Measurements from ENCODE around the gene ACOT12. TPM values are rescaled to one million over a fixed set of nuclear protein-coding genes. Genes with fewer than 3 reads are reported as not detected.

Gene ACOT12
- not detected for total RNA-seq

- Mint-ChIP-seq H3K36me3 (ENCODE audit: low read depth) (no peaks in the 10 kb centered on the region), H3K9me3 (no peaks in the 10 kb centered on the region), H3K4me3 (peak within 1 kb of the TSS; percentile 49), H3K27ac (no peak within 1 kb of the TSS), H3K4me1 (ENCODE audit: low read depth) (peaks cover 10% of the 10 kb centered on the region), H3K27me3 (ENCODE audit: low read depth) (peaks cover 46% of the 10 kb centered on the region)
- DNase-seq: peak; percentile 15
- CTCF ChIA-PET: interaction anchor here (0.6 to 1.1 kb wide), 3 partner anchors 9 to 379 kb away, joined by 3 to 6 read pairs (median 4); no protein-coding TSS in a partner anchor
- intact Hi-C loops (cut with micrococcal nuclease): no loop called here
Observed at GRCh38 chr5:81393783-81394718, at the start of gene ACOT12. TSS of gene ACOT12 (minus strand) at chr5:81394134. CDS start at chr5:81394114, 20 bp downstream.

GRCh38 chr5:81435023-81435422 is 41.1 kb upstream of the ACOT12 start:
- CTCF ChIA-PET: no interaction called here
- no peaks in the 10 kb centered on the region for H3K27me3 Mint-ChIP-seq (ENCODE audit: low read depth)
- H3K36me3 Mint-ChIP-seq (ENCODE audit: low read depth): peaks cover 3% of the 10 kb centered on the region
- no peak overlapping the region for H3K4me3 Mint-ChIP-seq
- no peaks in the 10 kb centered on the region for H3K4me1 Mint-ChIP-seq (ENCODE audit: low read depth)
- no peaks in the 10 kb centered on the region for H3K9me3 Mint-ChIP-seq
- DNase-seq: no peak
- no peak overlapping the region for H3K27ac Mint-ChIP-seq
- intact Hi-C loops (cut with micrococcal nuclease): no loop called here

- Mint-ChIP-seq H3K4me1 (ENCODE audit: low read depth) (peaks cover 12% of the 10 kb centered on the region), H3K9me3 (no peaks in the 10 kb centered on the region), H3K27me3 (ENCODE audit: low read depth) (no peaks in the 10 kb centered on the region), H3K27ac (no peak overlapping the region), H3K36me3 (ENCODE audit: low read depth) (peaks cover 3% of the 10 kb centered on the region), H3K4me3 (no peak overlapping the region)
- CTCF ChIA-PET: no interaction called here
- intact Hi-C loops (cut with micrococcal nuclease): loop anchor here (5.0 kb wide), 1 partner anchor 847 kb away; the partner anchor contains the start of gene RPS23
- DNase-seq: no peak
Observed at GRCh38 chr5:81429985-81430384, 36.1 kb upstream of the ACOT12 start.

- Mint-ChIP-seq H3K9me3 (no peaks in the 10 kb centered on the region), H3K36me3 (ENCODE audit: low read depth) (no peaks in the 10 kb centered on the region), H3K27ac (no peak overlapping the region), H3K27me3 (ENCODE audit: low read depth) (no peaks in the 10 kb centered on the region), H3K4me1 (ENCODE audit: low read depth) (peaks cover 12% of the 10 kb centered on the region), H3K4me3 (no peak overlapping the region)
- CTCF ChIA-PET: interaction anchor here (0.6 kb wide), 1 partner anchor 425 kb away, joined by 3 read pairs; no protein-coding TSS in a partner anchor
- intact Hi-C loops (cut with micrococcal nuclease): loop anchor here (5.0 kb wide), 1 partner anchor 848 kb away; the partner anchor contains the start of gene RPS23
- DNase-seq: no peak
Observed at GRCh38 chr5:81429363-81429762, 35.4 kb upstream of the ACOT12 start.

- CTCF ChIA-PET: interaction anchor here (0.6 to 1.1 kb wide), 3 partner anchors 8 to 426 kb away, joined by 3 to 5 read pairs (median 3); no protein-coding TSS in a partner anchor
- DNase-seq: no peak
Observed at GRCh38 chr5:81428861-81429260, 34.9 kb upstream of the ACOT12 start.

GRCh38 chr5:81428446-81428845 is 34.5 kb upstream of the ACOT12 start:
- Mint-ChIP-seq H3K4me3 (no peak overlapping the region), H3K4me1 (ENCODE audit: low read depth) (peaks cover 12% of the 10 kb centered on the region), H3K36me3 (ENCODE audit: low read depth) (no peaks in the 10 kb centered on the region), H3K27me3 (ENCODE audit: low read depth) (no peaks in the 10 kb centered on the region), H3K9me3 (no peaks in the 10 kb centered on the region), H3K27ac (no peak overlapping the region)
- no peak for DNase-seq
- intact Hi-C loops (cut with micrococcal nuclease): loop anchor here (5.0 kb wide), 1 partner anchor 849 kb away; the partner anchor contains the start of gene RPS23
- CTCF ChIA-PET: interaction anchor here (0.6 to 1.1 kb wide), 3 partner anchors 9 to 426 kb away, joined by 3 to 5 read pairs (median 3); no protein-coding TSS in a partner anchor

More at GRCh38 chr5:81428861-81429260, 34.9 kb upstream of the ACOT12 start:
- Mint-ChIP-seq H3K9me3 (no peaks in the 10 kb centered on the region), H3K27me3 (ENCODE audit: low read depth) (no peaks in the 10 kb centered on the region), H3K4me3 (no peak overlapping the region), H3K27ac (no peak overlapping the region), H3K36me3 (ENCODE audit: low read depth) (no peaks in the 10 kb centered on the region), H3K4me1 (ENCODE audit: low read depth) (peaks cover 12% of the 10 kb centered on the region)
- intact Hi-C loops (cut with micrococcal nuclease): loop anchor here (5.0 kb wide), 1 partner anchor 848 kb away; the partner anchor contains the start of gene RPS23

GRCh38 chr5:81427566-81427965 is 33.6 kb upstream of the ACOT12 start:
- Mint-ChIP-seq H3K4me1 (ENCODE audit: low read depth) (peaks cover 12% of the 10 kb centered on the region), H3K4me3 (no peak overlapping the region), H3K36me3 (ENCODE audit: low read depth) (no peaks in the 10 kb centered on the region), H3K9me3 (no peaks in the 10 kb centered on the region), H3K27me3 (ENCODE audit: low read depth) (no peaks in the 10 kb centered on the region), H3K27ac (no peak overlapping the region)
- intact Hi-C loops (cut with micrococcal nuclease): loop anchor here (5.0 kb wide), 1 partner anchor 850 kb away; the partner anchor contains the start of gene RPS23
- no peak for DNase-seq
- CTCF ChIA-PET: interaction anchor here (1.1 to 1.5 kb wide), 2 partner anchors 290 to 799 kb away, joined by 3 to 5 read pairs; no protein-coding TSS in a partner anchor

- CTCF ChIA-PET: interaction anchor here (0.6 to 3.3 kb wide), 12 partner anchors 12 to 1714 kb away, joined by 3 to 18 read pairs (median 5); no protein-coding TSS in a partner anchor
- Mint-ChIP-seq H3K4me3 (no peak overlapping the region), H3K27me3 (ENCODE audit: low read depth) (no peaks in the 10 kb centered on the region), H3K27ac (no peak overlapping the region), H3K9me3 (no peaks in the 10 kb centered on the region), H3K4me1 (ENCODE audit: low read depth) (peaks cover 12% of the 10 kb centered on the region), H3K36me3 (ENCODE audit: low read depth) (no peaks in the 10 kb centered on the region)
- intact Hi-C loops (cut with micrococcal nuclease): loop anchor here (5.0 kb wide), 1 partner anchor 851 kb away; the partner anchor contains the start of gene RPS23
- no peak for DNase-seq
Observed at GRCh38 chr5:81426359-81427030, 32.6 kb upstream of the ACOT12 start.

- no peaks in the 10 kb centered on the region for H3K27me3 Mint-ChIP-seq (ENCODE audit: low read depth)
- peak overlapping the region; percentile 8 for H3K27ac Mint-ChIP-seq
- peak; percentile 7 for DNase-seq
- CTCF ChIA-PET: interaction anchor here (0.6 to 3.3 kb wide), 19 partner anchors 13 to 834 kb away, joined by 3 to 18 read pairs (median 3); no protein-coding TSS in a partner anchor
- no peak overlapping the region for H3K4me3 Mint-ChIP-seq
- no peaks in the 10 kb centered on the region for H3K36me3 Mint-ChIP-seq (ENCODE audit: low read depth)
- no peaks in the 10 kb centered on the region for H3K9me3 Mint-ChIP-seq
- intact Hi-C loops (cut with micrococcal nuclease): loop anchor here (1.0 to 5.0 kb wide), 6 partner anchors 82 to 852 kb away; partner anchors contain the start of gene RPS23
- peaks cover 16% of the 10 kb centered on the region for H3K4me1 Mint-ChIP-seq (ENCODE audit: low read depth)
Observed at GRCh38 chr5:81425569-81425968, 31.6 kb upstream of the ACOT12 start.

GRCh38 chr5:81424728-81425127 is 30.8 kb upstream of the ACOT12 start:
- intact Hi-C loops (cut with micrococcal nuclease): loop anchor here (1.0 to 5.0 kb wide), 6 partner anchors 83 to 853 kb away; partner anchors contain the start of gene RPS23
- no peaks in the 10 kb centered on the region for H3K9me3 Mint-ChIP-seq
- H3K4me3 Mint-ChIP-seq: no peak overlapping the region
- H3K27me3 Mint-ChIP-seq (ENCODE audit: low read depth): no peaks in the 10 kb centered on the region
- peaks cover 24% of the 10 kb centered on the region for H3K4me1 Mint-ChIP-seq (ENCODE audit: low read depth)
- H3K27ac Mint-ChIP-seq: no peak overlapping the region
- CTCF ChIA-PET: interaction anchor here (0.6 to 3.3 kb wide), 11 partner anchors 16 to 801 kb away, joined by 3 to 18 read pairs (median 4); no protein-coding TSS in a partner anchor
- no peaks in the 10 kb centered on the region for H3K36me3 Mint-ChIP-seq (ENCODE audit: low read depth)
- DNase-seq: no peak

- no peak for DNase-seq
- Mint-ChIP-seq H3K4me3 (no peak overlapping the region), H3K36me3 (ENCODE audit: low read depth) (no peaks in the 10 kb centered on the region), H3K27ac (peak overlapping the region; percentile 33), H3K4me1 (ENCODE audit: low read depth) (peaks cover 22% of the 10 kb centered on the region), H3K9me3 (no peaks in the 10 kb centered on the region), H3K27me3 (ENCODE audit: low read depth) (no peaks in the 10 kb centered on the region)
- CTCF ChIA-PET: no interaction called here
- intact Hi-C loops (cut with micrococcal nuclease): no loop called here
Observed at GRCh38 chr5:81422671-81423070, 28.7 kb upstream of the ACOT12 start.

Data from activated naive CD4-positive, alpha-beta T cell treated with anti-CD3 and anti-CD28 coated beads for 36 hours (primary cell).